Stimulated activated CD4-positive, alpha-beta T cell treated with anti-CD3 and anti-CD28 coated beads, Interleukin-1b, Interleukin-23, amount 100 ng/mL, for 1 hour (primary cell): ENCODE measurements around the gene HECTD2.
"Not testable (repeated sequence)": the region's sequence is repeated elsewhere in the genome, so short reads cannot be mapped to it uniquely, and the experiment has no call there.

Experiments
- DNase-seq, 2 donors: peaks; one replicate each; pipeline ENCODE4 v3.0.0-alpha.2; 2020; ENCODE audit warnings: low read depth in 2 of 2

The HECTD2 gene

GRCh38 chr10:91412354-91413087, 2.4 kb downstream of the HECTD2 start:
- no peak for DNase-seq

- DNase-seq = no peak
Measured at GRCh38 chr10:91415816-91416215, 5.7 kb downstream of the HECTD2 start.

GRCh38 chr10:91416339-91416855, 6.3 kb downstream of the HECTD2 start:
- DNase-seq = no peak

DNA sequence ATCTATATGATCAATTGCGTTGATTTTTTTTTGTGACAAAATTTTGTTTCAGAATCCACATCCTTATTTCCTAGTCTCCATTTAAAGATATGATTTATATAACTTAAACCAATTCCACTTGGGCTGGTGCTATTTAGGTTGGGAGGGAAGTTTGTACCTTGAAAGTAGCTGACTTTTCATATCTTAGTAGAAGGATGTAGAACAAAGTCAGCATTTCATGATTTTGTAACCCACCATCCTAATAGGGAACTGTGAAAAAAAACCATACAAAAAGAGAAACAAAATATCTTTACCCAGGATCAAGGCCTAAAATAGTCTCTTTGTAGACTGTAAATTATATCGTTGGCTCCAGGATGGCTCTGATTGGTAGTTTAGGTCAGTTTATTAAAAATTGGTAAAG, 8.3 kb downstream of the HECTD2 start:
- DNase-seq = no peak

DNA sequence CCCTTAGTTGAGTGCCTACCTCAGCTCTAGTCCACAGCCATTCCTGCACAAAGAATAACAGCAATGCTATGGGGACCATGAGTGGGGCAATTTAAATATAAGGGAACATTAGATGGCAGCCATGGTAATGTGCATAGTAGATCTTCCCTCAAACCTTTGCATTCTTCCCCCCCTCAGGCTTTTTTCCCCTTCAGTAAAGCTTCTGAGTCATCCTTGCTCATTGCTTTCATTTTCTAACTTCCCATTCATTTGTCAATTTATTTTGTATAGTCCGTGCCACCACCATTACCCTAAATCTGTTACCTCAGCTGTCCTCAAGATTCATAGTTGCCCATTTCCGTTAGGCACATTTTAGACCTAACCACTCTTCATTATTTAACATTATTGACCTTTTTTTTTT, 10.7 kb downstream of the HECTD2 start:
- no peak for DNase-seq

GRCh38 chr10:91422915-91423314, 12.8 kb downstream of the HECTD2 start:
- no peak for DNase-seq

- no peak for DNase-seq
Measured at GRCh38 chr10:91424016-91424415, 13.9 kb downstream of the HECTD2 start.

GRCh38 chr10:91432175-91432574, 22.0 kb downstream of the HECTD2 start:
- no peak for DNase-seq

DNA sequence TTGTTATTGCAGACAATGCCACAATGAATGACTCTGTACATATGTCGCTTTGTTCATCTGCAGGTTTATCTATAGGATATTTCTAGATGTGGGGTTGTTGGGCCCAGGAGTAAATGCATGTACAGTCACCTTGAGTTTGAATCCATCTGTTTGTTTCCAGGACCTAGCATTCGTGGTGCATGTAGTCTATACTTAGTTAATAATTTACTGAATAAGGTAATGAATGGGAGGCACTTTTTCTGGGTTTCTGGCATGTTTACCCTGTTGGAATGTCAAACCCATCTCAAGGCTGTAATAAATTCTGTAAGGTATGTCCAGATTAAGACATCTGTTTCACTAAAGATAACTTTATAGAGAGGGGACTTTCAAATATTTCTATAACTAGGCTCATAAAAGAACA, 23.5 kb downstream of the HECTD2 start:
- DNase-seq = no peak

GRCh38 chr10:91434041-91434440, 23.9 kb downstream of the HECTD2 start:
- no peak for DNase-seq

GRCh38 chr10:91435241-91435640, 25.1 kb downstream of the HECTD2 start:
- no peak for DNase-seq

DNA sequence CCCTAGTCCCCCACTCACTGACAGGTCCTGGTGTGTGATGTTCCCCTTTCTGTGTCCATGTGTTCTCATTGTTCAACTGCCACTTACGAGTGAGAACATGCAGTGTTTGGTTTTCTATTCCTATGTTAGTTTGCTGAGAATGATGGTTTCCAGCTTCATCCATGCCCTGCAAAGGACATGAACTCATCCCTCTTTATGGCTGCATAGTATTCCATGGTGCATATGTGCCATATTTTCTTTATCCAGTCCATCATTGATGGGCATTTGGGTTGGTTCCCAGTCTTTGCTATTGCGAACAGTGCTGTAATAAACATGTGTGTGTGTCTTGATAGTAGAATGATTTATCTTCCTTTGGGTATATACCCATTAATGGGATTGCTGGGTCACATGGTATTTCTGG, 28.1 kb downstream of the HECTD2 start:
- not testable (repeated sequence) for DNase-seq

- DNase-seq = no peak
Measured at GRCh38 chr10:91444211-91445182, 34.4 kb downstream of the HECTD2 start.

DNA sequence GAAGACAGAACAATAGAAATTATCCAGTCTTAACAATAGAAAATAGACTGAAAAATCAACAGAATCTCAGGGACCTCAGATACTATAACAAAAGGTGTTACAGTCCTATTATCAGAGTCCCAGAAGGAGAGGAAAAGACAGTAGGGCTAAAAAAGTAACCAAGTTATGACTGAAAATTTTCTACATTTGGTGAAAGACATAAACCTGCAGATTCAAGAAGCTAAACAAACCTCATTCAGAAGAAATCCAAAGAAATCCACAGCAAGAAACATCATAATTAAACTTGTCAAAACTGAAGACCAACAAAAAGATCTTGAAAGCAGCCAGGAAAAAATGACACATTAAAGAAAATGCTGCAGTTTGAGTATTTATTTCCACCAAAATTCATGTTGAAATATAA, 41.9 kb downstream of the HECTD2 start:
- DNase-seq = no peak

GRCh38 chr10:91453535-91453934, 43.4 kb downstream of the HECTD2 start:
- no peak for DNase-seq

- DNase-seq = not testable (repeated sequence)
Measured at GRCh38 chr10:91455135-91455534, 45.0 kb downstream of the HECTD2 start.

DNA sequence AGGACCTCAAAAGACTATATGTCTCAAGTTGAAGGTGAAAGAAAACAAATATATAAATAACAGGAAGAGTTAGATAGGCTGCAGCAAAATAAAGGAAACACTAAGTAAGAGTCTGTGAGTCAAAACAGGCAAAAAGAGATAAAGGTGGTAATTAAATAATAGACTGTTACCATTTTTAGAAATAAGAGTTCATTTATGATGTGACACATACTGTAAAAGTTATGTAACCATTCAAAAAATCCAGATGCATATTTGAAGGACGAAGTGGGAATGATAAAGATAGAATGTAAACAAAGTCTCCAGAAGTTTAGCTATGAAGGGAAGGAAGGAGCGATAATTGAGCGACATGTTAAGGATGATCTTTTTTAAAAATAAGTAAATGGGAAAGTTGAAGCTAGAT, 50.5 kb downstream of the HECTD2 start:
- DNase-seq = no peak

GRCh38 chr10:91462423-91462822, 52.3 kb downstream of the HECTD2 start:
- DNase-seq = no peak

GRCh38 chr10:91464500-91464899, 54.4 kb downstream of the HECTD2 start:
- DNase-seq = no peak

- DNase-seq = no peak
Measured at GRCh38 chr10:91465261-91465660, 55.1 kb downstream of the HECTD2 start.

GRCh38 chr10:91467114-91467513, 57.0 kb downstream of the HECTD2 start:
- no peak for DNase-seq

GRCh38 chr10:91471602-91472001, 61.5 kb downstream of the HECTD2 start:
- DNase-seq = no peak

DNA sequence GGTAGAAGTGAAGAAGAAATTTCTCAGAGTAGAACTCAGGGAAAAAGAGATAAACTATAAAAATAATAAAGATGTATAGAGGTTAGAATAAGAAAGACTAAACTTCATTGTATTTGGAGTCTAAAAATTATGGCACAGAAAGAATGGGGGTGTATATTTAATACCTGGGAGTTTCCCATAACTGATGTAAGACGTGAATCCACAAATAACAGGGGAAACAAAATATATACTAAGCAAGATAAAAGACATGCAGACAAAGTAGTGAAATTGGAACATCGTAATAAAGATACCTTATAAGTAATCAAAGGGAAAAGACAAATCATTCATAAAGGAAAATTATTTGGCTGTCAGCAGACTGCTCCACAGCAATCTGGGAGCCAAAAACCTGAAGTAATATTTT, 62.8 kb downstream of the HECTD2 start:
- no peak for DNase-seq
